ENCODE measurements around the gene CIB1.

DNA sequence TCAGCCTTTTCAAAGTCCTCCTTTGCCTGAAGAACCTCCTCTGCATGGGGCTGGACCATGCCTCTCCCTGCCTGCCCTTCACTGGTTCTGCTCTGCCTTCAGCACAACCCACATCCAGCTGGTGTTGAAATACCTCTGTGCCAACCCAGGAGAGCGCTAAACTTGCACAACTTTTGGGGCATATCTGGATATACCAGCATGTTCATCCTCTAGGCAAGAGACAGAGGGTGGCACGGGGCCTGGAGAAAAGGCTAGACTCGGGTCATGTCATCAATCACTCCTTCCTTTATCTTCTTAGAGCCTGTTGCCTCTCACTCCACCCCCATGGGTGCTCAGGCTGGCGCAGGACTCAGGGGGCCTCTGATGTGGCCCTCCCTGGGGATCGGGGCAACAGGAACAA, 27.9 kb downstream of the CIB1 start:
- TF ChIP-seq, protein P1, sequence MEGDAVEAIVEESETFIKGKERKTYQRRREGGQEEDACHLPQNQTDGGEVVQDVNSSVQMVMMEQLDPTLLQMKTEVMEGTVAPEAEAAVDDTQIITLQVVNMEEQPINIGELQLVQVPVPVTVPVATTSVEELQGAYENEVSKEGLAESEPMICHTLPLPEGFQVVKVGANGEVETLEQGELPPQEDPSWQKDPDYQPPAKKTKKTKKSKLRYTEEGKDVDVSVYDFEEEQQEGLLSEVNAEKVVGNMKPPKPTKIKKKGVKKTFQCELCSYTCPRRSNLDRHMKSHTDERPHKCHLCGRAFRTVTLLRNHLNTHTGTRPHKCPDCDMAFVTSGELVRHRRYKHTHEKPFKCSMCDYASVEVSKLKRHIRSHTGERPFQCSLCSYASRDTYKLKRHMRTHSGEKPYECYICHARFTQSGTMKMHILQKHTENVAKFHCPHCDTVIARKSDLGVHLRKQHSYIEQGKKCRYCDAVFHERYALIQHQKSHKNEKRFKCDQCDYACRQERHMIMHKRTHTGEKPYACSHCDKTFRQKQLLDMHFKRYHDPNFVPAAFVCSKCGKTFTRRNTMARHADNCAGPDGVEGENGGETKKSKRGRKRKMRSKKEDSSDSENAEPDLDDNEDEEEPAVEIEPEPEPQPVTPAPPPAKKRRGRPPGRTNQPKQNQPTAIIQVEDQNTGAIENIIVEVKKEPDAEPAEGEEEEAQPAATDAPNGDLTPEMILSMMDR (IDR thresholded peaks at IDR 0.05; ENCODE audit: control extremely low read depth in 1 of 3, insufficient read depth in 1 of 3, low read depth in 1 of 3, low read length in 3 of 3), result no peak
- TF ChIP-seq RXRA (IDR thresholded peaks at IDR 0.05; ENCODE audit: insufficient read depth, low read depth, low read length), result no peak
